Measurements from ENCODE around the gene SF3A1. TPM values are rescaled to one million over a fixed set of nuclear protein-coding genes. Genes with fewer than 3 reads are reported as not detected.

Gene SF3A1
- total RNA-seq, 1 experiment from 2014 or later: 97.1 TPM

DNA sequence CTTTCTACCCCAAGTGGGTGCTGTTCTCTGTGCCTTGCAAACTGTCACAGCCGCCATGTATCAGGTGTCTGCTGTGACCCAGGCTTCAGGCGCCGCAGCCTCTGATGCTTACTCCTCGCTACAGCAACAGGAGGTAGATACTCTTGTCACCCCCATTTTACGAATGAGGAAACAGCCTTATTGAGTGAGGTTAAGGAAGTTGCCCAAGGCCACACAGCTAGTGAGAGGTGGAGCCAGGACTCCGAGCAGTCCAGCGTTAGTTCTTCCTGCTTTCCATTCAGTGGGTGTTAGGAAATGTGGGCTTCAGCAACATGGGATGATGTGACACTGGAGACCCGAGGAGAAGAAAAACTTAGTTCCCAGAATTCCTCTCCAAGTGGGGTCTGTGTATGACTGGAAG lies 16.2 kb upstream of the SF3A1 start:
- Histone ChIP-seq H3K36me3 (replicated peaks; ENCODE audit: control insufficient read depth, insufficient read depth, low read length) (peaks cover 8% of the 10 kb centered on the region), H3K4me3 (ENCODE audit: insufficient read depth, low read depth, low read length) (no peak overlapping the region), H3K27me3 (ENCODE audit: control insufficient read depth, insufficient read depth, low read length) (no peaks in the 10 kb centered on the region)
- no peak for DNase-seq

DNA sequence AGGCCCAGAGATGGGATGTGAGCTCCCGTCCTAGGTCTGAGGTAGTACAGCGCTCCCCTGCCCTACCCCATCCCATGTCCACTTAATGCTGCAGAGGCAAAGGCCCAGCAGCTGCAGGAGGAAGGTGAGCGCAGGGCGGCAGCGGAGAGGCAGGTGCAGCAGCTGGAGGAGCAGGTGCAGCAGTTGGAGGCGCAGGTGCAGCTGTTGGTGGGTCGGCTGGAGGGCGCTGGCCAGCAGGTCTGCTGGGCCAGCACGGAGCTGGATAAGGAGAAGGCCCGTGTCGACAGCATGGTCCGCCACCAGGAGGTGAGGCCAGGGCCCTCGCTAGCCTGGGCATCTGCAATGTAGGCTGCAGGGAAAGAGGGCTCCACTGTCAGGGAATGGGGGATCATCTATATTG lies 15.3 kb upstream of the SF3A1 start:
- 0 out of 2 replicates have a peak, but pooled peaks cover 1% of the 10 kb centered on the region for H3K36me3 ChIP-seq (replicated peaks; ENCODE audit: control insufficient read depth, insufficient read depth, low read length)
- DNase-seq: no peak

DNA sequence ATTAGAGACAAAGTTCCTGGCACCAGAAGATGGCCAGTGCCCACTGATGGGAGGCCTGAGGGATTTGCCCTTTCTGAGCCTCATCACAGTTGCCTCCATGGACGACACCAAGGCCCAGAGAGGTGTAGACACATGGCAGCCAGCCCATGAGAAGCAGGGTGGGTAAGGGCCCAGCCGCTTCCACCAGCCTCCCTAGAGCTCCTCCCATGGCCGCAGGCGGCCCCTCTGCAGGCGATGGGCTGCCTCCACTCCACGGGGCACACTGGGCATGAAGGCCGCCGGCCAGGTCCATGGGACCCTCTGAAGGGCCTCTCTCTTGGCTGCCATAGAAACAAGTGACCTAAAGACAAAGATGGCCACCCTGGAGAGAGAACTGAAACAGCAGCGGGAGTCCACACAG lies 14.6 kb upstream of the SF3A1 start:
- Histone ChIP-seq H3K4me3 (ENCODE audit: insufficient read depth, low read depth, low read length) (no peak overlapping the region), H3K27me3 (ENCODE audit: control insufficient read depth, insufficient read depth, low read length) (no peaks in the 10 kb centered on the region), H3K36me3 (replicated peaks; ENCODE audit: control insufficient read depth, insufficient read depth, low read length) (0 out of 2 replicates have a peak, but pooled peaks cover 1% of the 10 kb centered on the region)
- DNase-seq: peak; percentile 49

More for the DNA sequence above, 15.3 kb upstream of the SF3A1 start:
- no peak overlapping the region for H3K4me3 ChIP-seq (ENCODE audit: insufficient read depth, low read depth, low read length)
- H3K27me3 ChIP-seq (ENCODE audit: control insufficient read depth, insufficient read depth, low read length): no peaks in the 10 kb centered on the region

DNA sequence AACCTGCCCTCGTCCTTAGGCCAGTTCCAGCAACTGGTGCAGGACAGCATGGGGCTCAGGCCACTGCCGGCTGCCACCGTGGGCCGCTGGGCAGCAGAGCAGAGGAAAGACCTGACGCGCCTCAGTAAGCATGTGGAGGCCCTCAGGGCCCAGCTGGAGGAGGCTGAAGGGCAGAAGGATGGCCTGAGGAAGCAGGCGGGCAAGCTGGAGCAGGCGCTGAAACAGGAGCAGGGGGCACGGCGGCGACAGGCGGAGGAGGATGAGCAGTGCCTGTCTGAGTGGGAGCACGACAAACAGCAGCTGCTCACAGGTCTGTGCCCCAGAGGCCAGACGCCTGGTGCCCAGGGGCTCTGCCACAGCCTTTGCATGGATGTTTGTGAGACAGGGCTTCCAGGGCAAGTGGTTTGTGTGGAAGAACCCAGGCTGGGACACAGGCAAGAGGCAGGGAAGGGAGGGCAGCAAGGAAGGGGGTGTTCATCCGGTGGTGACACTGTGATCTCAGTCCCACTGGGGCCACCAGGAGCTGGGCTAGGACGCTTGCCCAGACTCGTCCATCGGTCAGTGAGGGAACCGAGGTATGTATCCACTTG lies 14.0 kb upstream of the SF3A1 start:
- no peaks in the 10 kb centered on the region for H3K36me3 ChIP-seq (replicated peaks; ENCODE audit: control insufficient read depth, insufficient read depth, low read length)
- H3K4me3 ChIP-seq (ENCODE audit: insufficient read depth, low read depth, low read length): no peak overlapping the region
- H3K27me3 ChIP-seq (ENCODE audit: control insufficient read depth, insufficient read depth, low read length): no peaks in the 10 kb centered on the region
- DNase-seq: peak; percentile 50

DNA sequence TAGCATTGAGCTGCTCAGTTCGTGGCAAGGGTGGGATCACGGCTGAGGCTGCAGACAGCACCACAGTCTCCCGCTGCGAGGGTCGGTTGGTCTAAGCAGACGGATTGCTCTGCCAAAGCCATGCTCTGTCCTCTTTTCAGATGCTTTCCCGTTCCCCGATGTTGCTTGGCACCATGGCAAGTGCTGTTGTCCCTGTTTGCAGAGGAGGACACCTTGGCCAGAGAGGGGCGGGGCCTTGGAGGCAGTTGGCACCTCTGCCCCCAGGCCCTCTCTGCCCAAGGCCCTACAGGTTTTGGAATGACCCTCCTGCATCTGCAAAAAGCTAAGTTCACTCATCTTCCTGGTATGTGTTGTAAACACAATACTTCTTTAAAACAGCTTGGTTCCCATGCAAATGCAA lies 11.7 kb upstream of the SF3A1 start:
- no peak overlapping the region for H3K4me3 ChIP-seq (ENCODE audit: insufficient read depth, low read depth, low read length)
- no peaks in the 10 kb centered on the region for H3K27me3 ChIP-seq (ENCODE audit: control insufficient read depth, insufficient read depth, low read length)
- no peak for DNase-seq
- no peaks in the 10 kb centered on the region for H3K36me3 ChIP-seq (replicated peaks; ENCODE audit: control insufficient read depth, insufficient read depth, low read length)

DNA sequence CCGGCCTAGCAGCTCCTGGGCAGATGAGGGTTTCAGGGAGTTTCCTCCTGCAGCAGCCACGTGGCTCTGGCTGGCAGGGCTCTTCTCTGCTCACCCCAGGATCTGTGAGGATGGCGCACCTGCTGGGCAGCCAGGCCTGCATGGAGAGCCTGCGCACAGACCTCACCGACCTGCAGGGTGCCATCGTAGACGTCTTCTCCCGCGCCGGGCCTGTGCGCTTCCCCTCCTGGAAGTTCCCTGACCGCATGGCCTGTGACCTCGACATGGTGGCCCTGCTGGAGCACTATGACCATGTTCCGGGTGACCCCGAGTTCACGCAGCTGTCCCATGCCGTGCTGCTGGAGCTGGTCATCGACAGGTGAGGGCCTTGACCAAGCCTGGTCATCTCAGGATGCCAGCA lies 9.2 kb upstream of the SF3A1 start:
- Histone ChIP-seq H3K36me3 (replicated peaks; ENCODE audit: control insufficient read depth, insufficient read depth, low read length) (no peaks in the 10 kb centered on the region), H3K4me3 (ENCODE audit: insufficient read depth, low read depth, low read length) (no peak overlapping the region), H3K27me3 (ENCODE audit: control insufficient read depth, insufficient read depth, low read length) (no peaks in the 10 kb centered on the region)
- no peak for DNase-seq

DNA sequence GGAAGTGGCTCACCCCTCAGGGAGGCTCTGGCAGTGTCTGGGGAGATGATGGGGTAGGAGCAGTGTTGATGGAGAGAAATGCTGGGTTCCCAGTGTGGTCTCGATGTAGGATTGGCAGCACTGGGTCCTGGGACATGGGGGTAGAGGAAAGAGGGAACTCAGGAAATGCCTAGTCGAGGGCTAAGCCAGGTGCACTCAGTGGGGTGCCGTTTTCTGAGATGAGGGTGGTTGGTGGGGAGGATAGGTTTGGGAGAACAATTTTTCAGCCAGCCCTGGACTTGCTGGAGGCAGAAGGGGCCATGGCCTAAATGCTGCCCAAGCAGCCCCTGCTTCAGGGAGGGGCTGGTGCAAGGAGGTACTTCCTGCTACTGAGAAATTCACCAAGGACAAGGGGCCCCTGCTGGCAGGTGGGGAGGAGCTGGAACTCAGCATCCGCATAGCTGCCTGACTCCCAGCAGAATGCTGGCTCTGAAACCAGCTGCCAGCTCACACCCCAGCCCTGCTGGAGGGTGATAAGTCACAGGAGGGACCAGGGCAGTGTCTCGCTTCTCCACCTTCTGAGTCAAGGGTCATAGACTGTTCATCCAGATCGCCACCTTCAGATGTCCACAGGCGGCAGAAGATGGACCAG lies 6.1 kb upstream of the SF3A1 start:
- no peaks in the 10 kb centered on the region for H3K36me3 ChIP-seq (replicated peaks; ENCODE audit: control insufficient read depth, insufficient read depth, low read length)
- peak; percentile 84 for DNase-seq
- H3K4me3 ChIP-seq (ENCODE audit: insufficient read depth, low read depth, low read length): no peak overlapping the region
- H3K27me3 ChIP-seq (ENCODE audit: control insufficient read depth, insufficient read depth, low read length): no peaks in the 10 kb centered on the region

DNA sequence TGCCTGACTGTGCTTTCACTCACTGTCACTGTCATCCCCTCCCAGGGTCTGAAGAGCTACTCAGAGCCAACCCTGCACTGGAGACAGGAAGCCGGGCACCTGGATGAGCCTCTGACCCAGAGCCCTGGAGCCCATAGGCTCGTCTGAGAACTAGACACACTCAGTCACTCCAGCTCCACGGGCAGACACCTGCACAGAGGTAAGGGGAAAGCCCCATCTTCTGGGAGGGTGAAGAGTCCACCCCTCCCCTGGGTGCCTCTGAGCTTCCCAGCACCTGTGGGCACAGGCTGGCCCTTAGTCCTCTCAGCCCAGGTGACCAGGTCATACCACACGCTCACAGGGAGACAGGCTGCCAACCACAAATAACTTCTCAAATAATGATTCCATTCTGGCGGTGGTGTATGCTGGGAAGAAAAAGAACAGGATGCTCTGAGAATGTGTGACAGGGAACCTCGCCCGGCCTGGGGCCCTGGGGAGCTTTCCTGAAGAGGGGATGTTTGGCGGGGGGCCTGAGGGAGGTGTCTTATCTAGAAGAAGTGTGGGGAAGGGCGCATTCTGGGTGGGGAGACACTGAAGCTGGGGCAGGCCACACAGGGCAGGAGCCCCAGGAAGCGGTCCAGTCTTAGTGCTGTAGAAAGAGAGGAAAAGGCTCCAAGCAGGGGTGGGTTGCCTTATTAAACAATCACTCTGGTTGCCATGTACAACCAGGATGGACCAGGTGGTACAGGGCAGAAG lies 5.4 kb upstream of the SF3A1 start:
- Histone ChIP-seq H3K4me3 (ENCODE audit: insufficient read depth, low read depth, low read length) (no peak overlapping the region), H3K36me3 (replicated peaks; ENCODE audit: control insufficient read depth, insufficient read depth, low read length) (no peaks in the 10 kb centered on the region), H3K27me3 (ENCODE audit: control insufficient read depth, insufficient read depth, low read length) (no peaks in the 10 kb centered on the region)
- DNase-seq: no peak

DNA sequence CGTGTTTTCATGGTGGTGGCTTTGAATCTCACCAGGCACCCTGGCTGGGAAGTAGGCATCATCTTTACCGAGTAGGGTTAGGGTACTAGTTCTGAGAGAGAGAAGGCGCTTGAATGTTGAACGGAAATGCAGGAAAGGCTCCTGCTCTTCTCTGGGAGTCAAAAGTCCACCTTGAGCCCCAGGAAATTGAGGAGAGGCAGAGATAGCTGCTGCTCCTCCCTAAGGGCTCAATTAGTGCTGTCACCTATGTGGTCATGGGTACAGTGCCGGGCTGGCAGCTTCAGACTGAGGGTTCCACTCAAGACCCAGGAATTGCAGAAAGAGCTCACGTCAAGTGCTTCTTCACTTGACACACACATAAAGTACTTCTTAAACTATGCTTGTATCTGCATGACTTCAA lies 1.8 kb upstream of the SF3A1 start:
- no peak for DNase-seq

DNA sequence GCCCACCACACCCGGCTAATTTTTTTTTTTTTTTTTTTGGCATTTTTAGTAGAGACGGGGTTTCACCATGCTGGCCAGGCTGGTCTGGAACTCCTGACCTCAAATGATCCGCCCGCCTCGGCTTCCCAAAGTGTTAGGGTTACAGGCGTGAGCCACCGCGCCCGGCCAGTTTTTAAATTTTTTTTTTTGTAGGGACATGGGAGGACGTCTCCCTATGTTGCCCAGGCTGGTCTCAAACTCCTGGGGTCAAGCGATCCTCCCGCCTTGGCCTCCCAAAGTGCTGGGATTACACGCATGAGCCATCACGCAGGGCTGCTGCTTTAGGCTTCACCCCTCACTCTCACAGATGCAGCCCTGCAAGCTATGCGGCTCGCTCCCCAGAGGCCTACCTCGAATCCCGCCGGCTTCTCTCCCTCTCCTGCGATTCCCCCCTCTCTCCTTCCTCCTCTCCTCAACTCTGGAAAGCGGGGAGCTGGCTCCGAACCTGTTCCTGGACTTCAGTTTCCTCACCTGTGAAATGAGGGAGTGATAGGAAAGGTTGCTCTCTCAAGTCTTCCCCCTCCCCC lies 1.0 kb upstream of the SF3A1 start:
- peak; percentile 65 for DNase-seq
- Histone ChIP-seq H3K36me3 (replicated peaks; ENCODE audit: control insufficient read depth, insufficient read depth, low read length) (peaks cover 4% of the 10 kb centered on the region), H3K4me3 (ENCODE audit: insufficient read depth, low read depth, low read length) (peak overlapping the region; percentile 87), H3K27me3 (ENCODE audit: control insufficient read depth, insufficient read depth, low read length) (no peaks in the 10 kb centered on the region)

More for the DNA sequence above, 1.8 kb upstream of the SF3A1 start:
- no peaks in the 10 kb centered on the region for H3K27me3 ChIP-seq (ENCODE audit: control insufficient read depth, insufficient read depth, low read length)
- no peaks in the 10 kb centered on the region; the same call in 1 of the 2 replicates for H3K36me3 ChIP-seq (replicated peaks; ENCODE audit: control insufficient read depth, insufficient read depth, low read length)
- no peak overlapping the region for H3K4me3 ChIP-seq (ENCODE audit: insufficient read depth, low read depth, low read length)

DNA sequence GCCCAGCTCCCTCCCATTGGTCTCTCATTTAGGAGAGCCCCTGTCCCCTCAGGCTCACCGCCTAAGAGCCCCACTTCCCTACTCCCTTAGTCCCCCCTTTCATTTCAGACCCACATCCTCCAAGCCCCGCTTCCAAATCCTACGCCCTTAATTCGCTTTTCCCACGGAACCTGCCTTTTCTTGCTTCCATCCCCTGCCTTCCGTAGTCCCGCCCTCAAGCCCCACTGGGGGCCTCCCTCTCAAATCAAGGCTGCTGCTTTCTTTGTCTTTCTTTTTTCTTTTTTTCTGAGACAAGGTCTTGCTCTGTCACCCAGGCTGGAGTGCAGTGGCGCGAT lies 509 bp upstream of the SF3A1 start:
- H3K4me3 ChIP-seq (ENCODE audit: insufficient read depth, low read depth, low read length): peak overlapping the region; percentile 87
- peaks cover 9% of the 10 kb centered on the region for H3K36me3 ChIP-seq (replicated peaks; ENCODE audit: control insufficient read depth, insufficient read depth, low read length)
- DNase-seq: no peak
- no peaks in the 10 kb centered on the region for H3K27me3 ChIP-seq (ENCODE audit: control insufficient read depth, insufficient read depth, low read length)

DNA sequence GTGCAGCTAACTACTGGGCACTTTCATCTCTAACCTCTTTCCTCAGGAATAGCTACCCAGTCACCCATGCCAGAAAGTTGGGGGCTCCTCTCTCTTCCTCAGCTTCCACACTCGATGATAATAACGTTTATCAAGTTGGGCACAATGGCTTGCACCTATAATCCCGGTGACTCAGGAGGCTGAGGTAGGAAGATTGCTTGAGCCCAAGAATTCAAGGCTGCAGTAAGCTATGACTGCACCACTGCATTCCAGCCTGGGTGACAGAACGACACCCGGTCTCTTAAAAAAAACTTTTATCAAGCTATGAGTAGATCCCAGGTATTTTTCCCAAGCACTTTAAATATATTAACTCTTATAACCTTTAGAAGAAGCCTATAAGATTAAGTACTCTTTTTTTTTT lies 2.0 kb downstream of the SF3A1 start:
- peaks cover 14% of the 10 kb centered on the region for H3K36me3 ChIP-seq (replicated peaks; ENCODE audit: control insufficient read depth, insufficient read depth, low read length)
- no peaks in the 10 kb centered on the region for H3K27me3 ChIP-seq (ENCODE audit: control insufficient read depth, insufficient read depth, low read length)
- no peak for DNase-seq
- no peak overlapping the region for H3K4me3 ChIP-seq (ENCODE audit: insufficient read depth, low read depth, low read length)

DNA sequence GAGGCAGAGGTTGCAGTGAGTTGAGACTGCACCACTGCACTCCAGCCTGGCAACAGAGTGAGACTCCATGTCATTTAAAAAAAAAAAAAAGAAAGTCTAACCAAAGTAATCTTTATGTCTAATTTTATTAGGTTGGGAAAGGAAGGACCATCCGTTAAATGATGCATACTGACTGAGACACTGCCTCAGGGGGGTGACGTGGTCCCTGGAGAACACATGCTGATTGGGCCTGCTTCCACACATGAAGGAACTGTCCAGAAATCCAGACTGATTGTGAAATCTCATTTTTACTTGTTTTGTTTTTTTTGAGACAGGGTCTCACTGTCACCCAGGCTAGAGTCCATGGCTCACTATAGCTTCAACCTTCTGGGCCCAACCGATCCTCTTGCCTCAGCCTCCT lies 5.5 kb downstream of the SF3A1 start:
- Histone ChIP-seq H3K27me3 (ENCODE audit: control insufficient read depth, insufficient read depth, low read length) (no peaks in the 10 kb centered on the region), H3K36me3 (replicated peaks; ENCODE audit: control insufficient read depth, insufficient read depth, low read length) (peaks cover 19% of the 10 kb centered on the region), H3K4me3 (ENCODE audit: insufficient read depth, low read depth, low read length) (no peak overlapping the region)
- no peak for DNase-seq

DNA sequence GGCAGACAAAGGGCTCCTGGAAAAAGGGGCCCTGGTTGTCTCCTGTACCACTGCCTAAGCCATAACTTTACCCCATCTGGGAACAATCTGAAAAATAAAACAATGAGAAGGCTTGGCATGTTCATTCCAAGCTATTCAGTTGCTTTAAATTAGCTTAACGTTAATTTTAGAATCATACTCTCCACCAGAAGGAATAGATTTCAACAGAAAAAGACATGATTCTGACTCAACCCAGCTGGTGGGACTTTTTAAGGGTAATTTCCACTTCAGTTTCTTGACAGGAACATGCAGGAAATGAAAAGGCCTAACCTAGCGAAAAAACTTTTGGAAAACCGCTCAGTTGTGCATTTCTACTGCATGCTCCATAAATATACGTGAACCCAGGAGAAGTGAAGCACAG lies 7.9 kb downstream of the SF3A1 start:
- no peak for DNase-seq
- Histone ChIP-seq H3K4me3 (ENCODE audit: insufficient read depth, low read depth, low read length) (no peak overlapping the region), H3K36me3 (replicated peaks; ENCODE audit: control insufficient read depth, insufficient read depth, low read length) (peaks cover 43% of the 10 kb centered on the region), H3K27me3 (ENCODE audit: control insufficient read depth, insufficient read depth, low read length) (no peaks in the 10 kb centered on the region)

DNA sequence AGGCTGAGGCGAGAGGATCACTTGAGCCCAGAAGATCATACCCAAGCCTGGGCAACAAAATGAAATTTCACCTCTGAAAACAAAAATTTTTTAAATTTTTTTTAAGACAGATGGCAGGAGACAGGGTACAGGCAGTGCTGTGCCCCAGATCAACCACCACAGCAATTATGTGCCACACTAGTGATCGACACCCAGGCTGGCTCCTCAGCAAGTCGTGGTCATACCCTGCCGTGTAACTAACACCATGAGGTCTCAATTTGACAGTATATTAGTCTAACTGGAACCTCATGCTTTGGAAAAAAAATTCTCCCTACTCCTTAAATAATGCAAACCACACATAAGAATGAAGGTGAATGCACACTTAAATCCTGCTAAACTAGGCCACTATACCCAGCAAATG lies 8.3 kb downstream of the SF3A1 start:
- Histone ChIP-seq H3K36me3 (replicated peaks; ENCODE audit: control insufficient read depth, insufficient read depth, low read length) (peaks cover 46% of the 10 kb centered on the region), H3K27me3 (ENCODE audit: control insufficient read depth, insufficient read depth, low read length) (no peaks in the 10 kb centered on the region), H3K4me3 (ENCODE audit: insufficient read depth, low read depth, low read length) (no peak overlapping the region)
- no peak for DNase-seq

Measured in H7 (cell line).